Thyroid gland (tissue), 4 donors: Measurements from ENCODE around the gene DOP1B. TPM values are rescaled to one million over a fixed set of nuclear protein-coding genes. Genes with fewer than 3 reads are reported as not detected.
A peak's percentile ranks its signal among the peaks of the same experiment; 100 is the strongest.

ENCODE experiments used
- DNase-seq, 2 donors: peaks; one replicate each; pipeline ENCODE4 v3.0.0-alpha.2; 2019
- H3K27ac ChIP-seq, 3 donors: fragments of 200-600 bp; sonication (generic); 1 replicate in 2 of 3; 2 replicates in 1 of 3; pipeline ENCODE4 v1.5.1; 2016 to 2019; ENCODE audit warnings: mild to moderate bottlenecking in 1 of 3, moderate library complexity in 1 of 3
- H3K27me3 ChIP-seq: fragments of 200-600 bp; sonication (generic); one replicate; pipeline ENCODE4 v1.5.1; 2019
- H3K36me3 ChIP-seq, 2 donors: fragments of 200-600 bp; sonication (generic); one replicate each; pipeline ENCODE4 v1.5.1; 2016 to 2019
- H3K4me1 ChIP-seq, 2 donors: fragments of 200-600 bp; sonication (generic); one replicate each; pipeline ENCODE4 v1.5.1; 2017 to 2019
- H3K4me3 ChIP-seq, 3 donors: fragments of 200-600 bp; sonication (generic); replicated peaks in 1 of 3; 1 replicate in 2 of 3; 2 replicates in 1 of 3; pipeline ENCODE4 v1.5.1; 2016; ENCODE audit warnings: mild to moderate bottlenecking in 1 of 3
- H3K9me3 ChIP-seq: fragments of 200-600 bp; sonication (generic); one replicate; pipeline ENCODE4 v1.5.1; 2017
- POLR2A ChIP-seq, 2 donors: fragments of 450-650 bp; IDR thresholded peaks; one replicate each; pipeline ENCODE4 v1.6.1; 2017; ENCODE audit warnings: antibody characterized with exemption in 2 of 2, mild to moderate bottlenecking in 2 of 2, moderate library complexity in 1 of 2
- WGBS, 2 donors: methylation state at CpG; one replicate each; pipeline ENCODE4 v1.1.5; 2017; 5-methylcytosine and 5-hydroxymethylcytosine counted together
- intact Hi-C: fragments of 100-400 bp; cut with DNase I; formaldehyde crosslinking; loops from one replicate; pipeline ENCODE4 v1.15.1; 2023
- total RNA-seq, 4 donors: library from RNA; depleted of rRNA; stranded (reverse); fragments of >200 nt; gene quantifications; one replicate each; pipeline ENCODE4 v1.2.3, GENCODE V29; 2016
- TF ChIP-seq, protein P1 (sequence below), 6 experiments: fragments of 200-600 bp in 3 of 6; fragments of 450-650 bp in 3 of 6; sonication (generic) in 3 of 6; IDR thresholded peaks; one replicate each; pipeline ENCODE4 v1.5.1; 2016 to 2019; ENCODE audit warnings: antibody characterized with exemption in 6 of 6, mild to moderate bottlenecking in 2 of 6, inconsistent platforms in 1 of 6, moderate library complexity in 1 of 6

DOP1B gene
- total RNA-seq, 4 donors from 2014 or later = 15.9 to 28.1 (median 20.4) TPM

DNA sequence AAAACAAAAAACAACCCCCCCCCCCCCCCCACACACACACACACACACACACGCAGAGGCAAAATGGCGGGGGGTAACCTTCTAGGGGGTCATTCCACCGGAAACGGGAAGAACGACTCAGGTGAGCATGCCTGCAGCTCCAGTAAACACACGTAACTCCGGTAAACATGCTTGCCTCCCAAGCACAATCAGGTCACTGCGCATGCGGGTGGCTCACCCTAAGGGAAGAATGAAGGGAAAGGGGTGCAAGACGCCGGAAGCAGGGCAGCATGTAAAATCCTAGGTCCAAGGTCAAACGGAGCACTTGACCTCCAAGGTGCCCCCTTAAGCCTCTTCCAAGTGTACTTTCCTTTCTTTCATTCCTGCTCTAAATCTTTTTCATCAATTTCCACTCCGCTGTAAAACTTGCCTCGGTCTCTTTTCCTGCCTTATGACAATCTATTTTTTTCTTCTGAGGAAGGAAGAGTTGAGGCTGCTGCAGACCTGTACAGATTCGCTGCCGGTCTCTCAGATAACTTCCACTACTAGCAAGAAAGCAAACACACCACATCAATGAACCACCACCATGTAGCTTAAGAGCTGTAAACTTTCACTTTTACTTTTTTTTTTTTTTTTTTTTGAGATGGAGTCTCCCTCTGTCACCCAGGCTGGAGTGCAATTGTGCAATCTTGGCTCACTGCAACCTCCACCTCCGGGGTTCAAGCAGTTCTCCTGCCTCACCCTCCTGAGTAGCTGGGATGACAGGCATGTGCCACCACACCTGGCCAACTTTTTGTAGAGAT is 42.8 kb upstream of the DOP1B start:
- 73 to 78% methylated on average over 17 of the region's 17 CpGs for WGBS, 2 donors
- intact Hi-C loops = loop anchor here (5.0 kb wide), 1 partner anchor 42 kb away; the partner anchor contains the start of gene CBR1
- no peak overlapping the region for H3K27ac ChIP-seq
- no peaks in the 10 kb centered on the region for H3K36me3 ChIP-seq
- peaks cover 0 to 4% of the 10 kb centered on the region in 2 donors for H3K4me1 ChIP-seq
- H3K4me3 ChIP-seq = no peak overlapping the region
- no peaks in the 10 kb centered on the region for H3K9me3 ChIP-seq
- H3K27me3 ChIP-seq = no peaks in the 10 kb centered on the region
- DNase-seq = no peak
- TF ChIP-seq POLR2A (IDR thresholded peaks at IDR 0.05) = no peak
- TF ChIP-seq, protein P1, sequence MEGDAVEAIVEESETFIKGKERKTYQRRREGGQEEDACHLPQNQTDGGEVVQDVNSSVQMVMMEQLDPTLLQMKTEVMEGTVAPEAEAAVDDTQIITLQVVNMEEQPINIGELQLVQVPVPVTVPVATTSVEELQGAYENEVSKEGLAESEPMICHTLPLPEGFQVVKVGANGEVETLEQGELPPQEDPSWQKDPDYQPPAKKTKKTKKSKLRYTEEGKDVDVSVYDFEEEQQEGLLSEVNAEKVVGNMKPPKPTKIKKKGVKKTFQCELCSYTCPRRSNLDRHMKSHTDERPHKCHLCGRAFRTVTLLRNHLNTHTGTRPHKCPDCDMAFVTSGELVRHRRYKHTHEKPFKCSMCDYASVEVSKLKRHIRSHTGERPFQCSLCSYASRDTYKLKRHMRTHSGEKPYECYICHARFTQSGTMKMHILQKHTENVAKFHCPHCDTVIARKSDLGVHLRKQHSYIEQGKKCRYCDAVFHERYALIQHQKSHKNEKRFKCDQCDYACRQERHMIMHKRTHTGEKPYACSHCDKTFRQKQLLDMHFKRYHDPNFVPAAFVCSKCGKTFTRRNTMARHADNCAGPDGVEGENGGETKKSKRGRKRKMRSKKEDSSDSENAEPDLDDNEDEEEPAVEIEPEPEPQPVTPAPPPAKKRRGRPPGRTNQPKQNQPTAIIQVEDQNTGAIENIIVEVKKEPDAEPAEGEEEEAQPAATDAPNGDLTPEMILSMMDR (IDR thresholded peaks at IDR 0.05) = no peak

DNA sequence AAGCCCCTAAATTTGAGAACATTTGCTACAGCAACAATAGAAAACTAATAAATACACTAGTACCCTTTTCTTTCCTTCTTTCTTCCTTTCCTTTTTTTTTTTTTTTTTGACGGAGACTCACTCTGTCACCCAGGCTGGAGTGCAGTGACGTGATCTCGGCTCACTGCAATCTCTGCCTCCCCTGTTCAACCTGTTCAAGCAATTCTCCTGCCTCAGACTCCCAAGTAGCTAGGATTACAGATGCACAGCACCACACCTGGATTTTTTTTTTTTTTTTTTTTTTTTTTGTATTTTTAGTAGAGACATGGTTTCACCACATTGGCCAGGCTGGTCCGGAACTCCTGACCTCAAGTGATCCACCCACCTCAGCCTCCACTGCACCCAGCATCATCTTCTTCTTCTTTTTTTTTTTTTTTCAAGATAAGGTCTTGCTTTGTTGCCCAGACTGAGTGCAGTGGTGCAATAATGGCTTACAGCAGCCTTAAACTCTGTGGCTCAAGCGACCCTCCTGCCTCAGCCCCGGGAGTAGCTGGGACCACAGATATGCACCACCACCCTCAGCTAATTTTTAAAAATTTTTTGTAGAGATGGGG is 41.4 kb upstream of the DOP1B start:
- Histone ChIP-seq H3K4me3 (no peak overlapping the region), H3K9me3 (no peaks in the 10 kb centered on the region), H3K27me3 (no peaks in the 10 kb centered on the region), H3K36me3 (no peaks in the 10 kb centered on the region), H3K27ac (no peak overlapping the region), H3K4me1 (peaks cover 0 to 4% of the 10 kb centered on the region in 2 donors)
- intact Hi-C loops = no loop called here
- TF ChIP-seq POLR2A (IDR thresholded peaks at IDR 0.05) = no peak
- TF ChIP-seq, protein P1 (IDR thresholded peaks at IDR 0.05) = no peak
- DNase-seq = no peak
- WGBS, 2 donors = 92 to 94% methylated on average over 6 of the region's 6 CpGs

DNA sequence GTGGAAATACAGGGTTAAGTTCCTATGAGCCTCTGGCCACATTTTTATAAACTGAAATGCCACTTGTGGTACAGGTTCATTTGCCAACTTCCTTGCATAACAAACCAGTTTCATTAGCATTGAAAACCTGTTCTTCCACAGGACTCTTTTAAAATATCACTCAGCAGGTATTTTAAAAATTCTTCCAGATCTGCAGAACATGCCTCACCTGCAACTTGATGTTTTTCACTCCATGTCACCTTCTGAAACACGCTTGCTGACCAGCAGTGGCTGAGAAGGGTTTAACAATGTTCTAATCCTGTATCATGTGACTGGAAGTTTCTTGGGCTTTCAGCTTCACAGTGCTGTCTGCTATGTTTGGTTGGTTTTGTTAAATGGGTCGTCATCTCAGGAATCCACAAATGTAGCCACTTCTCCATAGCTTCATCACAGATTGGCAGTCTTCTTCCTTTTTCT is 39.3 kb upstream of the DOP1B start:
- TF ChIP-seq POLR2A (IDR thresholded peaks at IDR 0.05) = no peak
- TF ChIP-seq, protein P1 (IDR thresholded peaks at IDR 0.05) = no peak
- no peaks in the 10 kb centered on the region for H3K36me3 ChIP-seq
- 33 to 36% methylated on average over 2 of the region's 2 CpGs for WGBS, 2 donors
- intact Hi-C loops = no loop called here
- no peaks in the 10 kb centered on the region for H3K27me3 ChIP-seq
- H3K4me3 ChIP-seq = no peak overlapping the region
- H3K27ac ChIP-seq = peak overlapping the region in 1 of 3 donors; percentile 6
- peaks cover 0 to 4% of the 10 kb centered on the region in 2 donors for H3K4me1 ChIP-seq
- DNase-seq = no peak
- no peaks in the 10 kb centered on the region for H3K9me3 ChIP-seq

DNA sequence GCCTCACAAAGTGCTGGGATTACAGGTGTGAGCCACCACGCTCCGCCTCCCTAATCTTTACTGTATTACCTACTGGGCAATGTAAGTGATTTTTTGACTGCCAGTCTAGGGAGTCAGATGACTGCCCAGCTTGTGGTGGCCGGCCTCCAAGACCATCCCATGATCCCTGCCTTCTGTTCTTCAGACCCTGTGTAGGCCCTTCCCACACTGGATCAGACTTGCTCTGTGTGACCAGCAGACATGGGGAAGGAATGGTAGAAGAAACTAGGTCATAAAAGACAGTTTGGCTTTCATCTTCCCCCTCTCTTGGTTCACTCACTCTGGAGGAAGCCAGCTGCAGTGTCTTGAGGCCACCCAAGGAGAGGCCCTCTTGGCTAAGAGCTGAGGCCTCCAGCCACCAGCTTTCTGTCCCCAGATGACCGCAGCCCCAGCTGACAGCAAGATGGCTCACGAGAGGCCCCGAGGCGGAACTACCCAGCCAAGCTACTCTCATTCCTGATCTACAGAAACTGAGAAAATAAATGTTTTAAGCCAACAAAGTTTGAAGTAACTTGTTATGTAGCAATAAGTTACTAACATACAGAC is 36.2 kb upstream of the DOP1B start:
- 87 to 89% methylated on average over 7 of the region's 7 CpGs for WGBS, 2 donors
- Histone ChIP-seq H3K9me3 (no peaks in the 10 kb centered on the region), H3K4me3 (no peak overlapping the region), H3K4me1 (no peaks in the 10 kb centered on the region), H3K27me3 (no peaks in the 10 kb centered on the region), H3K36me3 (no peaks in the 10 kb centered on the region), H3K27ac (no peak overlapping the region)
- TF ChIP-seq, protein P1 (IDR thresholded peaks at IDR 0.05) = no peak
- no peak for TF ChIP-seq POLR2A (IDR thresholded peaks at IDR 0.05)
- no peak for DNase-seq
- intact Hi-C loops = no loop called here

DNA sequence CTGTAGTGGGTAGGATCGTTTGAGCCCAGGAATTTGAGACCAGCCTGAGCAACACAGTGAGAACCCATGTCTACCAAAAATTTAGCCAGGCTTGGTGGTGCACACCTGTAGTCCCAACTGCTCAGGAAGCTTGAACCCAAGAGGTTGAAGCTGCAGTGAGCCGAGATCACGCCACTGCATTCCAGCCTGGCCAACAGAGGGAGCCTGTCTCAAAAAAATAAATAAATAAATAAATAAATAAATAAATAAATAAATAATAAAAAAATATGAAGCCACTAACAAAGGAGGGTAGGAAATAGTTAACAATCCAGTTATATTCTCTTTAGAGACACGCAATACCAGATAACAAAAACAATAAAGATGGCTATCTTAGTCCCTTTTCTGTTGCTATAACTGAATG is 33.6 kb upstream of the DOP1B start:
- H3K4me1 ChIP-seq = peaks cover 0 to 6% of the 10 kb centered on the region in 2 donors
- H3K4me3 ChIP-seq = no peak overlapping the region
- H3K9me3 ChIP-seq = no peaks in the 10 kb centered on the region
- H3K27me3 ChIP-seq = no peaks in the 10 kb centered on the region
- no peak overlapping the region for H3K27ac ChIP-seq
- no peak for DNase-seq
- no peaks in the 10 kb centered on the region for H3K36me3 ChIP-seq
- TF ChIP-seq POLR2A (IDR thresholded peaks at IDR 0.05) = no peak
- TF ChIP-seq, protein P1 (IDR thresholded peaks at IDR 0.05) = peak in 1 of 6 experiments; percentile 47
- intact Hi-C loops = no loop called here
- WGBS, 2 donors = 59 to 60% methylated on average over 4 of the region's 4 CpGs
